Medulla oblongata (tissue), 1 donor: ENCODE results near the gene SIMC1.
"Not testable (repeated sequence)": the region's sequence is repeated elsewhere in the genome, so short reads cannot be mapped to it uniquely, and the experiment has no call there.

Source experiments
- DNase-seq: peaks from one replicate; pipeline ENCODE4 v3.0.0-alpha.2; 2015; ENCODE audit errors: extremely low spot score

The SIMC1 gene

DNA sequence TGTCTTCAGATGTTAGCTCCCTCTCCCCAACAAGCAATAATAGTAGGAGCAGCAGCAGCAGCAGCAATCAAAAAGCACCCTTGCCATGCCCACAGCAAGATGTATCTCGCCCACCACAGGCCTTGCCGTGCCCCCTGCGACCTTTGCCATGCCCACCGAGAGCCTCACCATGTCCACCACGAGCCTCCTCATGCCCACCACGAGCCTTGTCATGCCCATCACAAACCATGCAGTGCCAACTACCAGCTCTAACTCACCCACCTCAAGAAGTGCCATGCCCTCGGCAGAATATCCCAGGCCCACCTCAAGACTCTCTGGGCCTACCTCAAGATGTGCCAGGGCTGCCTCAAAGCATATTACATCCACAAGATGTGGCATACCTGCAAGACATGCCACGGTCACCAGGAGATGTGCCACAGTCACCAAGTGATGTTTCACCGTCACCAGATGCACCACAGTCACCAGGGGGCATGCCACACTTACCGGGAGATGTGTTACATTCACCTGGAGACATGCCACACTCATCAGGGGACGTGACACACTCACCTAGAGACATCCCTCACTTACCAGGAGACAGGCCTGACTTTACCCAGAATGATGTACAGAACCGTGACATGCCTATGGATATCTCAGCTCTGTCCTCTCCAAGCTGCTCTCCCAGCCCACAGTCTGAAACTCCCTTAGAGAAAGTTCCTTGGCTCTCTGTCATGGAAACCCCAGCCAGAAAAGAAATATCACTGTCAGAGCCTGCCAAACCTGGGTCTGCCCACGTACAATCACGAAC lies 52.0 kb downstream of the SIMC1 start:
- DNase-seq = not testable (repeated sequence)

DNA sequence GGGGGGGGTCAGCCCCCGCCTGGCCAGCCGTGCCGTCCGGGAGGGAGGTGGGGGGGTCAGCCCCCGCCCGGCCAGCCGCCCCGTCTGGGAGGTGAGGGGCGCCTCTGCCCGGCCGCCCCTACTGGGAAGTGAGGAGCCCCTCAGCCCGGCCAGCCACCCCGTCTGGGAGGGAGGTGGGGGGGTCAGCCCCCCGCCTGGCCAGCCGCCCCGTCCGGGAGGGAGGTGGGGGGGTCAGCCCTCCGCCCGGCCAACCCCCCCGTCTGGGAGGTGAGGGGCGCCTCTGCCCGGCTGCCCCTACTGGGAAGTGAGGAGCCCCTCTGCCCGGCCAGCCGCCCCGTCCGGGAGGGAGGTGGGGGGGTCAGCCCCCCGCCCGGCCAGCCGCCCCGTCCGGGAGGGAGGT lies 67.1 kb downstream of the SIMC1 start:
- not testable (repeated sequence) for DNase-seq

- DNase-seq = no peak
Measured at GRCh38 chr5:176317534-176318374, 79.5 kb downstream of the SIMC1 start.

DNA sequence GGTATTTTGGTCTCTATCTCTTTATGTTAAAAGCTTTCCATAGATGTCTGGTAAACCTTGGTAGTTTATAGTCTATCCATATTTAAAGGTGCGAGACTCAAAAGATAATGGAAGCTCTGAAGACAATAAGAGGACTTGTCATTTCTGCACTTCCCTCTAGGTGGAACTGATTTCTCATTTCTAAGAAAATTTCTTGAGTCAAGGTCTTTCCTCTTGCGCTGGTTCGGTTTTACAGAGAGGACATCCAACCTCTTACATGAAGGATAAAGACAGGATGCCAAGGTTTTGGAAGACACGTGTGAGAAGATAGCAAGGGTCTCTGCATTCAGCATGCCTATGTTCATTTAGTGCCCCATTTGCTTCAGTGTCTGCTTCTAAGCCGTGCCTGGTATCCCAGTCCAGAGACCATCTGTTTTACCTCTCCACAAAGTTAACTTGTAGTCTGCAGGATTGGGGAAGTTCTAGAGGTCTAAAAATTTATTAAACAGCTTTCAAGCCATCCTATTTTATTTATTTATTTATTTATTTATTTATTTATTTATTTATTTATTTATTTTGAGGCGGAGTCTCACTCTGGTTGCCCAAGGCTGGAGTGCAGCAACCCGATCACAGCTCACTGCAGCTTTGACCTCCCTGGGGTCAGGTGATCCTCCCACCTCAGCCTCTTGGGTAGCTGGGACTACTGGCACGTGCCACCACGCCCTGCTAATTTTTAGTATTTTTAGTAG lies 81.8 kb downstream of the SIMC1 start:
- no peak for DNase-seq

DNA sequence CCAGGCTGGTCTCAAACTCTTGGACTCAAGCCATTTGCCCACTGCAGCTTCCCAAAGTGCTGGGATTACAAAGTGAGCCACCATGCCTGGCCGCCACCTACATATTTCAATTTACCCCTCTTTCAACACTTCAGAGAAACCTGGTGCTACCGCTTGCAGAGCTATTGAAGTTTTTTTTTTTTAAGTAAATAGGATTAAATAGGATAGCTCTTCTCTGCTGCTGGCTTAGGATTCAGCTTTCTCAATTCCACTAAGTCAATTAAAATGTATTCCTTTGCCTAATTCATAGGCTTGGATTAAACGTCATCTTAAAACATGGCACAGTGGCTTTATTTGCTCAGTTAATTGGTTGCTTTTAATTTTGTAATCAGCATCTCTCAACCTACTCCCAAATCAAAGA lies 82.4 kb downstream of the SIMC1 start:
- DNase-seq = no peak

DNA sequence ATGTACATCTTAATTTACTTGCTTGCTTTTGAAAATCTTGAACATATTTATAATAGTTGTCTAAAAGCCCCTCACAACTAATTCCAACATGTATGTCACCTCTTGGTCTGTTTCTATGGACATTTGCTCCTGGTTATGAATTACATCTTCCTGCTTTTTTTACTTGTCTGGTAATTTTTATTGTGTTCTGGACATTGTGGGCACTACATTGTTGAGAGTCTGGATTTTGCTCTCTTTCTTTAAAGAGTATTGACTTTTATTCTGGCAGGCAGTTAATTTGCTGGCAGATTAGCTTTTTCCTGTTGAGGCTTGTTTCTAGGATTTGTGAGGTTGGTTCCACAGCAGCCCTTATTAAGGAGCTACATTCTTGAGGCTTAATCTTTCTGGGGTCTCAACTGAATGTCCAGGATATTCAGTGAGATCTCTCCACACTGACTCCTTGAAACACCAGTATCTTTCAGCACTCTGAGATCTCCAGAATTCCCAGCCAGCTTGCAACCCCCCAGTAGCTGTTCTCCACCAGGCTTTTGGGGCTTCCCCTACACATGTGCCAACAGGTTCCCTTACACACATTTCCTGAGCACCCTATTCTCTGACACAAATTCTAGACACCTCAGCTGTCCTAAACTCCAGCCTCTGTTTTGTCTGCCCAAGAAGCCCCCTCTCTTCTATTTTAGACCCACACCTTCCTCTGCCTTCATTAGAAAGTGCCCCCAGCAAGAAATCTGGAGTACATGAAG lies 96.0 kb downstream of the SIMC1 start:
- DNase-seq = no peak

GRCh38 chr5:176337913-176338312 lies 99.7 kb downstream of the SIMC1 start:
- DNase-seq = no peak

DNA sequence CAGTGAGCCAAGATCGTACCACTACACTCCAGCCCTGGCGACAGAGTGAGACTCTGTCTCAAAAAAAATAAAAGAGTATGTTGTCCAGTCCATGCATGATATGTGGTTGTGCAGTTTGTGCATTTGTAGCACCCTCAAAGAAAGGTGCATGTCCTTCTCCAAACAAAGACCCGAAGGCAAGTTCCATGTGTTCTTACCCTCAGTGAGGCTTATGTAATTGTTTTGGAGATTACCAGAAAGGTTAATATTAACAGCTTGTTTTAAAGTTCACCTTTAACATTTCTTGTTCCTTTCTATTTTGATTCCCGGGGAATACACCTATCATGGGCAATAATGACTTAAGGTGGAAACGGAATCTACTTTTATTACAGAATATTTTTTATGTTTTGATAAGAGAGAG lies 101.1 kb downstream of the SIMC1 start:
- DNase-seq = no peak

GRCh38 chr5:176341325-176342157 lies 103.3 kb downstream of the SIMC1 start:
- no peak for DNase-seq

GRCh38 chr5:176342158-176342483 lies 103.9 kb downstream of the SIMC1 start:
- no peak for DNase-seq

DNA sequence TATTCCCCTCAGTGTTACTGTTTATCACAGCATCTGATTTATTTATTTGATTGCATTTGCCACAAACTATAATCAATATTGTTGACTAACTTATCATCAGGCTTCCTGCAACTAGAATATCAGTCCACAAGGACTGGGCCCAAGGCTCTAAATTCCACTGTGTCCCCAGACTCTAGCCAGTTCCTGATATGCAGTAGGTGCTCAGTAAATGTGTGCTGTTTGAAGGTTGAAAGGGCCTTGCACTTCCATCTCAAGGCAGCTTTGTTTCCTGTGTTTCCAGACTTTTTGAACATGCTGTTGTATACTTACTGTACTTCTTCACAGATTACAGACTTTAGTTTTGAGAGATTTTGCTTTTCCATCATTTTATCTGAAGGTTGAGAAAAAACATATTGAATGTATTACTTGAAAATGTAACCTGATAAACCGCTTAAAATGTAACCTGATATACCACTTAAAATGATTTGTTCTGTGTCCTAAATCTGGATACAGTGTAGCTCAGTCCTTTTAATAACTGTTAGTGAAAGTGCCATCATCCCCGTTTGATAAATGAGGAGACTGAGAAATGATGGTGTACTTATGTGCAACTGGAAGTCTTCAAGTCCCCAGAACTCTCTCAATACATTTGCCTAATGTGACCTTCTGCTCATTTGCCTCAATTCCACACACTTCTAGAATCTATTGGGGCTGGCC lies 104.7 kb downstream of the SIMC1 start:
- no peak for DNase-seq

GRCh38 chr5:176350416-176350815 lies 112.2 kb downstream of the SIMC1 start:
- DNase-seq = no peak

- no peak for DNase-seq
Measured at GRCh38 chr5:176352116-176352878, 114.1 kb downstream of the SIMC1 start.

DNA sequence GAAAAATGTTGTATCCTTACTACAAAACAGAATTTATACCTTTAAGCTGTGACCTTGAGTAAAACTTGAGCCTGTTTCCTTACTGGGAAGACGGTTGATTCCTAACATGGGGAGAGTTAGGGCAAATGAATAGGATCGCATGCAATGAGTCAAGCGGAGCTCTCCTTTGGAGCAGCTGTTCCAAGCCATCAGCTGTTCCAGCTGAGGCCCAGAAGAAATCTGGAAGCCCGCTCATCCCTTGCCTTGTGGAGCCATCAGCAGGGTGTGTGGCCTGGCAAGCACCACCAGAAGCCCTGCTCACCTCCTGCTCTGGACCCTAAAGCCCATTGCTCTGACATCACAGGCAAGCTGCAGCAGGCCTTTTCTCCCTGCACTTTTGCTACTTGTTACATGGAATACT lies 115.3 kb downstream of the SIMC1 start:
- no peak for DNase-seq

DNA sequence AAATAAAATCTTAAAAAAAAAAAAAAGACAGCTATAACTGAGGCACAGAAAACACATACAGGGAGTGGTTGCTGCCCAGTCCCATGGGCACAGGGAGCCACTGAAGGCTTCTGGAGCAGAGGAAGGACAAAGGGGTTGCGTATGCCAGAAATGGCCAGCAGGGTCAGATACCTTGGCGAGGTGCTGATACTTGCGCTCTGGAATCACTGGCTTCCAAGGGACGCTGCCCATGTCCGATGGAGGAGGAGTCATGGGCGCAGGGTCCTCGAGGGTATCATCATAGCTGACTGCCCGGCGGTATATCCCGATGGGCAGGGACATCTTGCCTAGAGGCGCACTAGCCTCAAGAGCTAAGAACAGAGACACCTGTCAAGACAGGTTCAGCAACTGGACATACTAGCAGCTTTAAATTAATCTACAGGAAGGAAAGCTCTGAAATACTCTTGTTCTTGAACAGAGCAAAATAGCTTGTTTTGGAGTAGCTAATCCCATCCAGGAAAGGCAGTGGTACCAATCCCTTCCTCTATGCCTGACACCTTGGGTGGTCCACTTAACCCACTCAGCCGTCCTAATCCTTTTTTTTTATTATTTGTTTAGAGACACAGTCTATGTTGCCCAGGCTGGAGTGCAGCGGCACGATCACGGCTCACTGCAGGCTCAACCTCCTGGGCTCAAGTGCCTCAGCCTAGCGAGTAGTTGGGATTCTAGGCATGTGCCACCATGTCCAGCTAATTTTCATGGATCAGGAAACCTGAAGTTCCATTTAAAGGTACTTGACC lies 117.4 kb downstream of the SIMC1 start:
- no peak for DNase-seq

GRCh38 chr5:176356179-176356566 lies 117.9 kb downstream of the SIMC1 start:
- no peak for DNase-seq

- no peak for DNase-seq
Measured at GRCh38 chr5:176359658-176360057, 121.4 kb downstream of the SIMC1 start.

- DNase-seq = peak; percentile 11
Measured at GRCh38 chr5:176360894-176361436, 122.7 kb downstream of the SIMC1 start.
